Measurements from ENCODE around the gene KIF18A. TPM values are rescaled to one million over a fixed set of nuclear protein-coding genes. Genes with fewer than 3 reads are reported as not detected.

Gene KIF18A
- total and polyA plus RNA-seq, 2 of the 8 experiments (the other 6 are each of a cell fraction or from before 2014, with no cell fraction given), result 4.0 to 23.3 TPM

- no peak for TF ChIP-seq CHD7 (IDR thresholded peaks at IDR 0.05; ENCODE audit: insufficient replicate concordance, low read length)
- no peak for TF ChIP-seq HDAC2 (IDR thresholded peaks at IDR 0.05; ENCODE audit: borderline replicate concordance in 1 of 2, low read depth in 2 of 2, low read length in 2 of 2)
- no peak for TF ChIP-seq CTBP2 (IDR thresholded peaks at IDR 0.05; ENCODE audit: borderline replicate concordance, insufficient read depth, insufficient read length, low read length)
- TF ChIP-seq TEAD4 (IDR thresholded peaks at IDR 0.05; ENCODE audit: low read depth, low read length), result no peak
- no peak for TF ChIP-seq RBBP5 (IDR thresholded peaks at IDR 0.05; ENCODE audit: borderline replicate concordance, low read depth, low read length)
- no peak for TF ChIP-seq CBX8 (IDR thresholded peaks at IDR 0.05; ENCODE audit: borderline replicate concordance, low read depth, low read length)
These were observed 15.2 kb upstream of the KIF18A start (continued) for GRCh38 chr11:28123151-28123581.
